CD1c-positive myeloid dendritic cell (primary cell): ENCODE results near the gene GDPD3.

Experiments
- DNase-seq: peaks from one replicate; pipeline ENCODE4 v3.0.0-alpha.2; 2016; ENCODE audit errors: extremely low spot score

GDPD3 gene

GRCh38 chr16:30054959-30055553 is 58.3 kb downstream of the GDPD3 start:
- DNase-seq, result peak; percentile 57
